Kidney tubule cell (primary cell): ENCODE data around the gene POLE4.
A peak's percentile ranks its signal among the peaks of the same experiment; 100 is the strongest.

Experiments
- DNase-seq: peaks from one replicate; pipeline ENCODE4 v3.0.0-alpha.2; 2018; ENCODE audit warnings: low spot score

POLE4 gene

GRCh38 chr2:74991977-74992376 is 33.5 kb downstream of the POLE4 start:
- DNase-seq, result peak; percentile 12

GRCh38 chr2:74999468-74999867 is 41.0 kb downstream of the POLE4 start:
- no peak for DNase-seq

- no peak for DNase-seq
These were observed 43.6 kb downstream of the POLE4 start for GRCh38 chr2:75002007-75002406.

- DNase-seq, result no peak
These were observed 44.8 kb downstream of the POLE4 start for GRCh38 chr2:75003276-75003675.

GRCh38 chr2:75003773-75004172 is 45.3 kb downstream of the POLE4 start:
- no peak for DNase-seq

- DNase-seq, result no peak
These were observed 47.6 kb downstream of the POLE4 start for GRCh38 chr2:75006041-75006440.

- DNase-seq, result peak; percentile 2
These were observed 48.6 kb downstream of the POLE4 start for GRCh38 chr2:75007061-75007460.

- no peak for DNase-seq
These were observed 49.4 kb downstream of the POLE4 start for GRCh38 chr2:75007819-75008218.

GRCh38 chr2:75010571-75010970 is 52.1 kb downstream of the POLE4 start:
- no peak for DNase-seq

GRCh38 chr2:75012080-75012479 is 53.6 kb downstream of the POLE4 start:
- DNase-seq, result no peak

- no peak for DNase-seq
These were observed 59.7 kb downstream of the POLE4 start for GRCh38 chr2:75018162-75018561.
